Panc1 (cell line): ENCODE results near the gene FBLN1.

Experiments used
- CTCF ChIP-seq: fragments of 450-650 bp; IDR thresholded peaks from 2 replicates; pipeline ENCODE4 v1.5.1; 2017; ENCODE audit warnings: mild to moderate bottlenecking
- POLR2AphosphoS5 ChIP-seq: IDR thresholded peaks from 2 replicates; pipeline ENCODE4 v1.6.1; 2012; ENCODE audit warnings: mild to moderate bottlenecking, low read depth, low read length, moderate library complexity
- REST ChIP-seq, 2 experiments: IDR thresholded peaks; 2 replicates each; pipeline ENCODE4 v1.6.1; 2011 to 2012; ENCODE audit warnings: low read depth in 2 of 2, control low read depth in 1 of 2, low read length in 1 of 2, mild to moderate bottlenecking in 1 of 2, moderate library complexity in 1 of 2; ENCODE audit not compliant: insufficient read depth in 1 of 2
- SIN3A ChIP-seq: IDR thresholded peaks from 2 replicates; pipeline ENCODE4 v1.6.1; 2012; ENCODE audit warnings: low read depth, mild to moderate bottlenecking, low read length, moderate library complexity, borderline replicate concordance; ENCODE audit not compliant: insufficient read depth
- TCF7L2 ChIP-seq: IDR thresholded peaks from 2 replicates; pipeline ENCODE4 v1.6.1; 2011; ENCODE audit warnings: mild to moderate bottlenecking, low read depth, low read length, inconsistent platforms

- TF ChIP-seq CTCF (no peak), REST (IDR thresholded peaks at IDR 0.05; ENCODE audit: insufficient read depth in 1 of 2, low read depth in 2 of 2, low read length in 1 of 2) (no peak), POLR2AphosphoS5 (no peak), TCF7L2 (no peak), SIN3A (no peak)
Observed at GRCh38 chr22:45562102-45562501, 59.4 kb downstream of the FBLN1 start.
